Measurements from ENCODE around the gene ITPRIP.

ITPRIP gene

GRCh38 chr10:104340641-104341040, 2.4 kb upstream of the ITPRIP start:
- DNase-seq (ENCODE audit: low read depth in 1 of 2, low spot score in 1 of 2), result no peak

DNA sequence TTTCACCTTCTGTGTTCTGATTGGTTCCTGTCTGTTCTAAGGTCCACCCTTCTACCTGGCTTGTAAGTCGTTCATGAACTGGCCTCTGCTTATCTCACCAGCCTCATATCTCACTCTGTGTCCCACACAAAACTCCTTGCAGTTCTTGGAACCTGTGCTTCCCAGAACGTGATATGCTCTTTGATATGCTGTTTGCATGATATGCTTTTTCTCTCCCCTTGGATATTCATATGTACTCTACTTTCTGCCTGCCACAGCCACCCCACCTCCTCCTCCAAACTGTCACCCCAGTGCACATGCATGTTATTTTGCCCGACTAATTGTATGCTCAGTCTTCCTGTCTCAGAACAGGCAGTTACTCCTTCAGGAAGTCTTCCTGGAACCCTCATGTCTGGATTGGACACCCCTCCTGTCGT, 1.9 kb upstream of the ITPRIP start:
- no peak for DNase-seq (ENCODE audit: low read depth in 1 of 2, low spot score in 1 of 2)

GRCh38 chr10:104339469-104340110, 1.3 kb upstream of the ITPRIP start:
- no peak for DNase-seq (ENCODE audit: low read depth in 1 of 2, low spot score in 1 of 2)

- no peak for DNase-seq (ENCODE audit: low read depth in 1 of 2, low spot score in 1 of 2)
Observed at GRCh38 chr10:104337521-104337984, 712 bp downstream of the ITPRIP start.

GRCh38 chr10:104336821-104337467, 1.3 kb downstream of the ITPRIP start:
- no peak for DNase-seq (ENCODE audit: low read depth in 1 of 2, low spot score in 1 of 2)

DNA sequence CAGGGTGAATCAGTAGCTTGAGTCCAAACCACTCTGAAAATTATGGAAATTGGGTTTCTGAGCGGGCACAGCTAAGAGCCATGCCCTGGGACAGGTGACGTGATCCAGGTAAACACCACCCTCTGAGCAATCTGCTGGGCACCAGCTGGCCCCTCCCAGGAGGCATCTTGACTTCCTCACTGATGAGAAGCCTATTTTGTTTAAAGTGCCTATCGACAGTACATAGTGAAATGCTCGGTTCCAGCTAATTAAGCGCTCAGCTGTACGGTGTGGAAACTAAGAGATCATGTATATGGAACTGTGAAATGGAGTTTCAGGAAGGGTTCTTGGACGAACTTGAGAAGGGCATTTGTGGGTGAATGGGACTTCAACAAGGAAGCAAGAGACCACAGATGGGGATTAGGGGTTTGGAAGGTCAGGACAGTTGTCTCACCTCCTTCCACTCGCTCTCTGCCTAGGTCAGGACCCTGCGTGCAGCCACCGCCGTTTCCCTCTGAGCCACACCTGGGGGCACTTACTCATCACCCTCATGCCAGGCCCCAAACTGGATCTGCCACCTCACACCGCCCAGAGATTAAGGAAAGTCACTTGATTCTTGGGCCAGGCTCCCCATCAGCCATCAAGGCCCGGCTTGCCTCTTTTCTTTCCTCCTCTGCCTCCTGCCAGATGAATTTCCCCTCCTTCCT, 3.2 kb downstream of the ITPRIP start:
- DNase-seq (ENCODE audit: low read depth in 1 of 2, low spot score in 1 of 2), result no peak

DNA sequence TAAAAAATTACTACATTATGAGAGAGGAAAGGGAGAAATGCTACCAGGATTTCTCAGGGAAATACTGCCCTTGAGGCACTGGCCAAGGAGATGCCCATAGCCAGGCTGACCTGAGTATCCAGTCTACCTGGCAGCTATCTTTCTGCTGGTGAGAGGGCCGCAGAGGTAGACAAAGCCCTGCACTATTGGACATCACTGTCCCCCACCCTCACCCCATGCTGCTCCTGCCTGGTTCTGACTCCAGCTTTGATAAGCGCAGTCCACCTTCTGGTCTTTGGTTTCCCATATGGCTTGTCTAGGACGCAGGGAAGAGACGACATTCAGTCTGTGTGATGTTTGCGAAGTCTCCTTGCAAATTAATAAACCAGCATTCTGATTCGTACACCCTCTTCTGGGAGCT, 3.7 kb downstream of the ITPRIP start:
- DNase-seq (ENCODE audit: low read depth in 1 of 2, low spot score in 1 of 2), result no peak

- DNase-seq (ENCODE audit: low read depth in 1 of 2, low spot score in 1 of 2), result no peak
Observed at GRCh38 chr10:104333728-104334373, 4.4 kb downstream of the ITPRIP start.

GRCh38 chr10:104333032-104333727, 5.1 kb downstream of the ITPRIP start:
- no peak for DNase-seq (ENCODE audit: low read depth in 1 of 2, low spot score in 1 of 2)

- DNase-seq (ENCODE audit: low read depth in 1 of 2, low spot score in 1 of 2), result no peak
Observed at GRCh38 chr10:104332243-104333031, 5.8 kb downstream of the ITPRIP start.

- DNase-seq (ENCODE audit: low read depth in 1 of 2, low spot score in 1 of 2), result no peak
Observed at GRCh38 chr10:104331208-104331838, 6.9 kb downstream of the ITPRIP start.

DNA sequence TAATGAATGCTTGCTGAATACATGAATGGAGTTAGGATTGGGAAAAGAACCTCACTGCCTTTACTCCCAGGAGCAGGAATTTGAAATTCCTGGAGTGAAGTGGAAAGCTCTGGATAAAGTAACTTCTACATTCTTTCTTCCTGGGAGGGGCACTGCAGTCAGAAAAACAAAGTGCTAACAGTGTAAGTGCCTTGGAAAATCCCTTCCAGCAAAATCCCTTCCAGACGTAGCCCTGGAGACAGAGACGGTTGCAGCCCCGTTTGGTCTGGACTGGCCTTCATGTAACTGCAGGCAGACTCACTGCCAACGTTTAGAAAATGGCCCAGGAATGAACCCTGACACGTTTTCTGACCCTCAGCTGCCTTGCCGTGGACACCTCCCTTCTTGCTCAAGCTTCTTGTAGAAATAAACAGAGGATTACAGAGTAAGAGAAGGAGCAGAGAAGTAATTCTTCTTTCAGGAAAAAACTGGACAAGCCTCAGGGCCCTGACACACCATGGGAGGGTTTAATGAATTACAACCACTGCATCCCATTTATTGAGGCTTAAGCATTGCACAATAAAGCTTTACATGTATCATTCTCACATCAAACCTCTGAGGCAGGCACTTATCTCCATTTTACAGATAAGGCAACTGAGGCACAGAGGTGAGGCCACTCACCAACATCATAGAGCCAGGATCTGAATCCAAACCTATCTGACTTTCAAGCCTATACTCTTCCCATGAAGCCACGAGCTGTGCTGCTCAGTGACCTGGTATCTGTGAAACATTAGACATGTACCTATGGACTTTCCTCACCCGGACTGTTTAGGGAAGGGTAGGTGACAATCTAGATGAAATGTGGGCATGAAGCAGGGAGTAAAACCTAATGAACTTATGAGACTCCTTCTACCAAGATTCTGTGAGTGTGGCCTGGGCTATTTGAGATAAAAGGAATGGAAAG, 7.8 kb downstream of the ITPRIP start:
- DNase-seq (ENCODE audit: low read depth in 1 of 2, low spot score in 1 of 2), result no peak

- DNase-seq (ENCODE audit: low read depth in 1 of 2, low spot score in 1 of 2), result no peak
Observed at GRCh38 chr10:104329735-104330134, 8.5 kb downstream of the ITPRIP start.

- DNase-seq (ENCODE audit: low read depth in 1 of 2, low spot score in 1 of 2), result peak; percentile 55 to 76
Observed at GRCh38 chr10:104328896-104329710, 9.2 kb downstream of the ITPRIP start.

DNA sequence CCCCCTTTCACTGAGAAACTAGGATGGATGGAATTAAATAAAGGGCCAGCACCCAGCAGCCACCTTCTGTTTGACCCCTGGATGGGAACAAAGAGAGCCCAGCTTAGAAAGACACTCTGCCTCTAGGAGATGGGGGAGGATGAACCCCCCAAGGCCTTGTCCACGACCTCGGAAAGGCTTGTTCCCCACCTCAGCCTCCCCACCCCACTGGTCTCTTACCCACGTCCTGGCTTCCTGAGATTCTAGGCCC, 9.7 kb downstream of the ITPRIP start:
- no peak for DNase-seq (ENCODE audit: low read depth in 1 of 2, low spot score in 1 of 2)

DNA sequence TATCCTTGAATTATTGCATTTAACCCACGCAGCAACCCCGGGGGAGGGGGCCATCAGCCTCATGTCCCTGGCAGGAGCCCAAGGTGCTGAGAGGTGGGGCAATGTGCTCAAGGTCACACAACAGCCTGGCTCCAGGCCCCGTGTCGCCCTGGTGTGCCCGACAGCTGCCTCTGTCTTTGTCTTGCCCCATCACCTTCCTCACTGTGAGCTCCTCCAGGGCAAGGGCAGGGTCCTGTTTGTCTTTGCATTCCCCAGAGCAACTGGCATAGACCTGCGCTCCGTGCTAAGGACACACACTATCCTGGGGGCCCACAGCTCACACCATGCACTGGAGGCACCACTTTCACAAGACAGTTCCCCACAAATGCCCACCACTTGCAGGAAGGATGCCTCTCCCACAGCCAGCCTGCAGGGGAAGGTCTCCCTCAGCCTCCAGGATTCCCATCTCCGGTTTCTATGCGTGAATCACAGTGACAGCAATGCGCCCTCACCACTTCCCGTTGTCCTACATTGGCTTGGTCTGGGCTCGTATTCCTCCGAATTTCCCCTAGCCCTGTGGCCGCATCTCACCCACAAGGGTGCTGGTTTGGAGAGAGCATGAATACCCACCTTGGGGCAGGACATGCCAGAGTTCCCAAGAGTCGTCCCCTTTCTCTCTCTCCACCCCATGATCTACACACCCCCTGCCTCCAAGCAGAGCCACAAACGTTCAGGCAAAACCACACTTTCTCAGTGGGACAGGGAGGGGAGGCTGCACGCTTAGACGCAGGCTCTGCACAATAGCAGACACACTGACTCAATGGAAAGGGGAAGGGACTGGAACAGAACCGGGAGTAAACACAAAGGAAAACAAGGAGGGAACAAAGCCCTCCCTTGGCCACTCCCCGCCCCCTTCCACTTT, 10.3 kb downstream of the ITPRIP start:
- DNase-seq (ENCODE audit: low read depth in 1 of 2, low spot score in 1 of 2), result no peak

DNA sequence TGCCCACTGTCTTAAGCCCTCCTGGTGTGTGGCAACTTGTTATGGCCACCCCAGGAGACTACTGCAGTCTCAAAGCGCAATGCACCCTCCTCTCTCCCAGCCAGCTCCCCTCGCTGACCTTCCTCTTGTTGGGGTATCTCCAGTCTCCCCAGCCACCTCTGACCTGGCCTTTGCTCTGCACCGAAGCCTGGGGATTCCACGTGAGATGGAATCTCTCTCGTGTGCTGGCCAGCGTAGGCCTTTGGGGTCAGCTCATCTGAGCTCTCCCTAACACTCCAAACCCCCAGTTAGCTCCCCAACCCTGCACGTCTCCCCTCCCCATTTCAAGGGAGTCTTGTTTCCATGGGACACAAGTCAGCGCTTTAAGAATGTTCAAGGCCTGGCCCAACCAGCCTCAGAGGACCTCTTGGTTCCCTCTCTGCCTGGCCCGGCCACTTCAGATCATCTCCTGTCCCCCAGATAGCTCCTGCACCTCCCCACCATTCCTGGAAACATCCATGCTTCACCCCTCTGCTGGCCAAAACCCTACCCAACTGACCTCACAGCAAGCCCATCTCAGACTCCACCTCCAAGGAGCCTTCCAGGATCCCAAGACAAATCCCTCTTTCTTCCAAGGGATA, 11.2 kb downstream of the ITPRIP start:
- DNase-seq (ENCODE audit: low read depth in 1 of 2, low spot score in 1 of 2), result no peak

All from activated CD4-positive, alpha-beta T cell treated with anti-CD3 and anti-CD28 coated beads, Interleukin-2, amount 50 U/mL, for 24 hours (primary cell).